Astrocyte of the cerebellum (primary cell): ENCODE measurements around the gene DGKI.
A peak's percentile ranks its signal among the peaks of the same experiment; 100 is the strongest.

Experiments
- DNase-seq: peaks from one replicate; pipeline ENCODE4 v3.0.0-alpha.2; 2011; ENCODE audit warnings: low read depth
- H3K4me3 ChIP-seq: 2 replicates; pipeline ENCODE4 v1.5.1; 2011; ENCODE audit warnings: mild to moderate bottlenecking, low read depth, low read length, moderate library complexity
- CTCF ChIP-seq: IDR thresholded peaks from 2 replicates; pipeline ENCODE4 v1.5.1; 2012; ENCODE audit warnings: low read length, low read depth, moderate library complexity, mild to moderate bottlenecking; ENCODE audit errors: missing control alignments
- in situ Hi-C: cut with HindIII; loops from 2 replicates; pipeline ENCODE4 v1.10.0; 2017; ENCODE audit warnings: low sequenced_read_pairs

The DGKI gene

DNA sequence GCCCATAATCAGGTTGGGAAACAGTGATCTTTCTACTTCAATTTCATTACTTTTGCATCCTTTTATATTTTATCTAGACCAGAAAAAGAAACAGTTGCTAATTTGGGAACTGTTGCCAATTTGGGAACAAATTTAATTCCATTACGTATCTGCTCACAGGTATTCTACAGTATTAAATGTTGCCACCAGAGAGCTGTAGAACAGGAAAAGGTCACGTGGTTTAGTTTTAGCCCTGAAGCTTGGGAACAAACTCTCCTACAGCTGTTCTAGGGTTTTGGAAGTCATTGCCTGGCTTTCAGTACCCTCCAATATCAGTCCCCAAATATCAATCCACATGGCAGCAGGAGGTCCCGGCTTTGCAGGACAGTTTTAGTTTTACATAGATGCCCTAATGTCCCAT lies 172.7 kb downstream of the DGKI start:
- DNase-seq: no peak
- no peak overlapping the region for H3K4me3 ChIP-seq
- in situ Hi-C loops: no loop called here
- TF ChIP-seq CTCF: no peak

DNA sequence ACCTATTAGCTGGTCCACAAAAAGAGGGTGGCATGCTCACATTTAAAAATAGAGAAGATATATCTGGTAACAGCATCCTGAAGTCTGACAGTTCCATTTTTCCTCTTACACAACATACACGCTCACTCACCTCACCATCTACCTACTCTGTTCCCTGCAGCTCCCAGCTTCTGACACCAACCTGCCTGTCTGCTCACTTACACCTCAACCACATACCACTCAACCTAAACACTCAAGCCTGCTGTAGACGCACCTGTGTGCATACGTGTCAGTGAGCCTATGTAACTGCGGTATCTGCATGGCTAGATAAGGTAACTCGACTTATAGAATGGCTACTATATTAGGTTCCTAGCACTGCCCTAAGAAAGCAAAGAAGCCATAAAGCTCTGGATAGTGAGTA lies 174.9 kb downstream of the DGKI start:
- DNase-seq: no peak
- in situ Hi-C loops: no loop called here
- no peak overlapping the region for H3K4me3 ChIP-seq
- TF ChIP-seq CTCF: no peak

DNA sequence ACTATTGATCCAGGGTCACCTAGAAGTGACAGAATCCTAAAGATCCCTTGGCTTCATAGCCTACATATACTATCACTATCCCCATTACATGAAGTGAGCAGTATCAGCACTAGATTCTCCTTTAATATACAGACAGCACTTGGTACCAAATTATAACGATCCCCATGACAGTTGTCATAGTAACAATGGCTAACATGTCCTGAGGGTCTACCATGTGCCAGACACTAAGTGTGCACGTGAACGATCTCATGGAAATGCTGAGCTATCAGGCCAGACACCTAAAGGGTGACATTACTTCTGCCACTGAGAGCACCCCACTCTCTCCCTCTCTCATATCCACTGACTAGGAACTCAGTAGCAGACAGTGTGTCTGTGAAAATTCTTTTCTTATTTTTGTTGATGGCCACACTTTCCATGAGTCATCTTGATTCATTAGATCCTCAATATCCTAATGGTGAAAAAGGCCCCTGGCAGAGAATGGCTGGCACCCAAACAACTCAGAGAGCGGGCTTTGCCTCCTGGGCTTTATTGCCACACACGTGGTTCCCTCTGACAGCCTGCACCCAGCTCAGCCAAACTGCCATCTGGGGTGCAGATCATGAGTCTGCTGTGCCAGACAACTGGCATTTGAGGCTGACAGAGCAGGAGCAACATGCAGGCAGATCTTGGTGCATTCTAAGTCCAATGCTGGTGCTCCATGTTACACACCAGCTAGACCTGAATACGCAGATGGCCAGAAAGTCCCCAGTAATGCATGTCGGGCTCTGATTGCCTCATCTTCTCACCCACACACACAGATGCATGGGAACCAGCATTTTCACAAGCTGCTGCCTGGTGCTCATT lies 176.3 kb downstream of the DGKI start:
- TF ChIP-seq CTCF: no peak
- no peak overlapping the region for H3K4me3 ChIP-seq
- no peak for DNase-seq
- in situ Hi-C loops: no loop called here

GRCh38 chr7:137669706-137670105 lies 177.1 kb downstream of the DGKI start:
- DNase-seq: no peak
- no peak overlapping the region for H3K4me3 ChIP-seq
- TF ChIP-seq CTCF: no peak
- in situ Hi-C loops: no loop called here

- no peak for TF ChIP-seq CTCF
- no peak for DNase-seq
- H3K4me3 ChIP-seq: no peak overlapping the region
- in situ Hi-C loops: no loop called here
These were observed 178.4 kb downstream of the DGKI start for GRCh38 chr7:137668404-137668803.

DNA sequence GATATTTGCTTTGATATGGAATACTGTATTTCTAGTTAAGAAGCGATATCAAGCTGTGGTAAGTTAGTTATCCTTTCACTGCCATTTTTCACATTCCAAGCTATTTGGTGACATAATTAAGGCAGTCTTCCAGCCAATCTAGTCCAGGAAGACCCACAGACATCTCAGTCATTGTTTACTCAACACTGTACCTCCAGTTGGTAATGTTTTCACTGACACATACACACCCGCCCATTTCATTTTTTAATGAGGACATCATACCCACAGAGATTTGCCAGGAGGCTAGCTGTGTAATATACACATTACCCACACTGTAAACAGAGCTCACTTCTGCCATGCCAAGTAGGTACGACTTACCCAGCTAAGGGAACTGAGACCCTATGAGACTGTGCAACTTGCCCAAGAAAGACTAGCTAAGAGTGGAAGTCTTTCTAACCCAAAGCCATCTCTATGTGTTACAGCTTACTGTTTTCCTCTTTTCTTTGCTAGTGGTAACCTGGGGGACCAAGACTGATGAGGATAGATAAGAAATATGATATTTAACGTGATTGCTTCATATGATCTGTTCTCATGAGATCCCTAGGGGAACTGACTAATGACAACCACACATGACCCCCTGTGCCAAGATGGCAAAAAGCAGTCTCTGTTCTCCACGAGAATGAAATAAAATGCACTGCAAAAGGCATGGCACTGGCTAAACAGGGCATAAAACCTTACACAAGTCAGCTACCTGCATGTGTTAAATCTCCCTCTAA lies 179.0 kb downstream of the DGKI start:
- TF ChIP-seq CTCF: no peak
- in situ Hi-C loops: no loop called here
- DNase-seq: peak; percentile 55
- no peak overlapping the region for H3K4me3 ChIP-seq
